ENCODE measurements around the gene PGS1. TPM values are rescaled to one million over a fixed set of nuclear protein-coding genes. Genes with fewer than 3 reads are reported as not detected.

PGS1 gene
- polyA plus RNA-seq, 3 donors, result 26.0 to 87.1 (median 28.0) TPM

DNA sequence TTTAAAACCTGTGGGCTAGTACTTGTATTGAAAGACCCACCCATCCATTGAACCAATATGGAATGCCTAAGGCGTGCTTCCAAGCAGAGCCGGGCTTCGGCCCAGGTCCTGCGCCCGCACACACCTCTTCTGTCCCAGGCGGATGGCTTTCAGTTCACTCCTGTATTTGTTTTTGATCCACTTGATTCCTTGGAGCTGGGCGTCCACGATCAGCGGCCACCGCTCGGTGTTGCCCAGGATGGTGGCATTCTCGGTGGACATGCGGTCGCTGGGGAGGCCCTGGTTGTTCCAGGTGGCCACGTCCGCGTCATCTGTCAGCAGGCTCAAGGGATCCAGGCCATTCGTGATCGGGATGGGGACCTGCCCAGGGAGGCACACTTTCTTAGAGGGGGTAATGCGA, 75.9 kb downstream of the PGS1 start:
- H3K4me3 ChIP-seq (replicated peaks in 1 of 3; ENCODE audit: low read depth in 2 of 3, low read length in 3 of 3), result no peak overlapping the region
- Mint-ChIP-seq H3K27ac (peak overlapping the region in 1 of 7 donors; percentile 32), H3K27me3 (ENCODE audit: low read depth in 3 of 3) (peaks cover 1 to 5% (median 2%) of the 10 kb centered on the region in 3 donors), H3K4me1 (peaks cover 13% of the 10 kb centered on the region), H3K36me3 (no peaks in the 10 kb centered on the region), H3K9me3 (no peaks in the 10 kb centered on the region), H3K4me3 (no peak overlapping the region)
- no peak overlapping the region for H2AFZ ChIP-seq (ENCODE audit: insufficient read depth, low read depth, low read length, poor library complexity, severe bottlenecking)
- TF ChIP-seq, protein P1, sequence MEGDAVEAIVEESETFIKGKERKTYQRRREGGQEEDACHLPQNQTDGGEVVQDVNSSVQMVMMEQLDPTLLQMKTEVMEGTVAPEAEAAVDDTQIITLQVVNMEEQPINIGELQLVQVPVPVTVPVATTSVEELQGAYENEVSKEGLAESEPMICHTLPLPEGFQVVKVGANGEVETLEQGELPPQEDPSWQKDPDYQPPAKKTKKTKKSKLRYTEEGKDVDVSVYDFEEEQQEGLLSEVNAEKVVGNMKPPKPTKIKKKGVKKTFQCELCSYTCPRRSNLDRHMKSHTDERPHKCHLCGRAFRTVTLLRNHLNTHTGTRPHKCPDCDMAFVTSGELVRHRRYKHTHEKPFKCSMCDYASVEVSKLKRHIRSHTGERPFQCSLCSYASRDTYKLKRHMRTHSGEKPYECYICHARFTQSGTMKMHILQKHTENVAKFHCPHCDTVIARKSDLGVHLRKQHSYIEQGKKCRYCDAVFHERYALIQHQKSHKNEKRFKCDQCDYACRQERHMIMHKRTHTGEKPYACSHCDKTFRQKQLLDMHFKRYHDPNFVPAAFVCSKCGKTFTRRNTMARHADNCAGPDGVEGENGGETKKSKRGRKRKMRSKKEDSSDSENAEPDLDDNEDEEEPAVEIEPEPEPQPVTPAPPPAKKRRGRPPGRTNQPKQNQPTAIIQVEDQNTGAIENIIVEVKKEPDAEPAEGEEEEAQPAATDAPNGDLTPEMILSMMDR (IDR thresholded peaks at IDR 0.05), result no peak
- H3K27ac ChIP-seq (ENCODE audit: low read depth in 1 of 2, low read length in 2 of 2), result no peak overlapping the region
- H3K27me3 ChIP-seq (ENCODE audit: control insufficient read depth in 2 of 2, insufficient read depth in 2 of 2, low read length in 2 of 2), result no peaks in the 10 kb centered on the region
- no peak for DNase-seq
- H3K9ac ChIP-seq (ENCODE audit: insufficient read depth, low read length, poor library complexity, severe bottlenecking), result no peak overlapping the region
- peaks cover 6 to 8% of the 10 kb centered on the region in 2 donors for H3K4me1 ChIP-seq (ENCODE audit: control insufficient read depth in 1 of 2, insufficient read depth in 2 of 2, low read length in 2 of 2)
- over 99% methylated on average over 18 of the region's 20 CpGs for WGBS (ENCODE audit: insufficient coverage)
- H3K4me2 ChIP-seq (replicated peaks; ENCODE audit: extremely low read depth, low read length, poor library complexity, severe bottlenecking), result no peak overlapping the region
- H3K79me2 ChIP-seq (ENCODE audit: insufficient read depth, low read length), result no peaks in the 10 kb centered on the region
- intact Hi-C loops (cut with micrococcal nuclease), result no loop called here
- no peaks in the 10 kb centered on the region for H3K36me3 ChIP-seq (replicated peaks in 1 of 2; ENCODE audit: control insufficient read depth in 1 of 2, insufficient read depth in 2 of 2, low read length in 2 of 2)
- H4K20me1 ChIP-seq (ENCODE audit: insufficient read depth, low read length), result no peaks in the 10 kb centered on the region
- no peaks in the 10 kb centered on the region for H3K9me3 ChIP-seq (replicated peaks in 1 of 2; ENCODE audit: control insufficient read depth in 1 of 2, insufficient read depth in 1 of 2, low read length in 2 of 2)

GRCh38 chr17:78458091-78458490, 79.6 kb downstream of the PGS1 start:
- Histone ChIP-seq H2AFZ (ENCODE audit: insufficient read depth, low read depth, low read length, poor library complexity, severe bottlenecking) (no peak overlapping the region), H3K4me1 (ENCODE audit: control insufficient read depth in 1 of 2, insufficient read depth in 2 of 2, low read length in 2 of 2) (no peaks in the 10 kb centered on the region), H3K4me2 (replicated peaks; ENCODE audit: extremely low read depth, low read length, poor library complexity, severe bottlenecking) (no peak overlapping the region), H3K9ac (ENCODE audit: insufficient read depth, low read length, poor library complexity, severe bottlenecking) (no peak overlapping the region), H3K79me2 (ENCODE audit: insufficient read depth, low read length) (no peaks in the 10 kb centered on the region), H3K27ac (ENCODE audit: low read depth in 1 of 2, low read length in 2 of 2) (no peak overlapping the region), H3K36me3 (replicated peaks in 1 of 2; ENCODE audit: control insufficient read depth in 1 of 2, insufficient read depth in 2 of 2, low read length in 2 of 2) (no peaks in the 10 kb centered on the region), H3K9me3 (replicated peaks in 1 of 2; ENCODE audit: control insufficient read depth in 1 of 2, insufficient read depth in 1 of 2, low read length in 2 of 2) (no peaks in the 10 kb centered on the region), H3K27me3 (ENCODE audit: control insufficient read depth in 2 of 2, insufficient read depth in 2 of 2, low read length in 2 of 2) (no peaks in the 10 kb centered on the region), H4K20me1 (ENCODE audit: insufficient read depth, low read length) (no peaks in the 10 kb centered on the region), H3K4me3 (replicated peaks in 1 of 3; ENCODE audit: low read depth in 2 of 3, low read length in 3 of 3) (no peak overlapping the region)
- no peak for DNase-seq
- WGBS (ENCODE audit: insufficient coverage), result 95% methylated on average over 10 of the region's 10 CpGs
- no peaks in the 10 kb centered on the region for H3K36me3 Mint-ChIP-seq
- intact Hi-C loops (cut with micrococcal nuclease), result no loop called here
- H3K27ac Mint-ChIP-seq, result peak overlapping the region in 1 of 7 donors; percentile 41
- TF ChIP-seq, protein P1 (IDR thresholded peaks at IDR 0.05), result no peak
- H3K4me1 Mint-ChIP-seq, result no peaks in the 10 kb centered on the region
- no peaks in the 10 kb centered on the region for H3K9me3 Mint-ChIP-seq
- no peak overlapping the region for H3K4me3 Mint-ChIP-seq
- H3K27me3 Mint-ChIP-seq (ENCODE audit: low read depth in 3 of 3), result peaks cover 1 to 2% (median 1%) of the 10 kb centered on the region in 3 donors

Data from CD14-positive monocyte (primary cell).